ENCODE data around the gene PDE10A.
"Not testable (repeated sequence)": the region's sequence is repeated elsewhere in the genome, so short reads cannot be mapped to it uniquely, and the experiment has no call there.

Gene PDE10A

DNA sequence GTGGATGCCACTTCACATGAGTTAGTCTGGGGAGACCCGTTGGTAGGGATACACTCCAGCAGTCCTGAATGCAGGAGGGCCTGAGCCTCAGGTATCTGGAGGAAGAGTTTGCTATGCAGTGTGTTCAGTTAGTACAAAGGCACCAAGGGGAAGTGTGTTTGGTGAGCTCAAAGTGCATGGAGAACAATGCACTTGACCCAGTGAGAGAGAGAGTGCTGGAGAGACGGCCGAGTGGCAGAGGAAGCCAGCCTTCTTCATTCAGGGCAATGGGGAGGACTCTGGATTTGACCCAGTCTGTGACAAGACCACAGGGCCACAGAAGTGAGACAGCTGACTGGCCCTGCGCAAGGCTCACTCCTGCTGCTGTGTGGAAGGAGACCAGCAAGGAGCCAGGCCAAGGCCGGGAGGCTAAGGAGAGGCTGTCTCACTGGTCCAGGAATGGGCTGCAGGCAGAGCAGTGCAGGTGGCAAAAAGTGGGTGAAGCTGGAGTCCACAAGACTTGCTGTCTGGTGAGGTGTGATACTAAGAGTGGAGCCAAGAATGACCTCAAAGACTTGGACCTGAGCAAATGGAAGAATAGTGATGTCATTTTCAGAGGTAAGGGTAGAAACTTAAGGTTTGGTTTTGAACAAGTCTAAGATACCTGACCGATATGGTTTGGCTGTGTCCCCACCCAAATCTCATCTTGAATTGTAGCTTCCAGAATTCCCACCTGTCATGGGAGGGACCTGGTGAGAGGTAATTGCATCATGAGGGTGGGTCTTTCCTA lies 38.0 kb downstream of the PDE10A start:
- Histone ChIP-seq H3K36me3 (no peaks in the 10 kb centered on the region), H3K27me3 (no peaks in the 10 kb centered on the region), H3K4me1 (no peaks in the 10 kb centered on the region), H3K4me3 (no peak overlapping the region), H3K9me3 (no peaks in the 10 kb centered on the region), H3K27ac (no peak overlapping the region)
- TF ChIP-seq, protein P1, sequence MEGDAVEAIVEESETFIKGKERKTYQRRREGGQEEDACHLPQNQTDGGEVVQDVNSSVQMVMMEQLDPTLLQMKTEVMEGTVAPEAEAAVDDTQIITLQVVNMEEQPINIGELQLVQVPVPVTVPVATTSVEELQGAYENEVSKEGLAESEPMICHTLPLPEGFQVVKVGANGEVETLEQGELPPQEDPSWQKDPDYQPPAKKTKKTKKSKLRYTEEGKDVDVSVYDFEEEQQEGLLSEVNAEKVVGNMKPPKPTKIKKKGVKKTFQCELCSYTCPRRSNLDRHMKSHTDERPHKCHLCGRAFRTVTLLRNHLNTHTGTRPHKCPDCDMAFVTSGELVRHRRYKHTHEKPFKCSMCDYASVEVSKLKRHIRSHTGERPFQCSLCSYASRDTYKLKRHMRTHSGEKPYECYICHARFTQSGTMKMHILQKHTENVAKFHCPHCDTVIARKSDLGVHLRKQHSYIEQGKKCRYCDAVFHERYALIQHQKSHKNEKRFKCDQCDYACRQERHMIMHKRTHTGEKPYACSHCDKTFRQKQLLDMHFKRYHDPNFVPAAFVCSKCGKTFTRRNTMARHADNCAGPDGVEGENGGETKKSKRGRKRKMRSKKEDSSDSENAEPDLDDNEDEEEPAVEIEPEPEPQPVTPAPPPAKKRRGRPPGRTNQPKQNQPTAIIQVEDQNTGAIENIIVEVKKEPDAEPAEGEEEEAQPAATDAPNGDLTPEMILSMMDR (IDR thresholded peaks at IDR 0.05) = no peak
- intact Hi-C loops (cut with DNase I; ENCODE audit: low total_unique reads) = no loop called here
- no peak for DNase-seq

DNA sequence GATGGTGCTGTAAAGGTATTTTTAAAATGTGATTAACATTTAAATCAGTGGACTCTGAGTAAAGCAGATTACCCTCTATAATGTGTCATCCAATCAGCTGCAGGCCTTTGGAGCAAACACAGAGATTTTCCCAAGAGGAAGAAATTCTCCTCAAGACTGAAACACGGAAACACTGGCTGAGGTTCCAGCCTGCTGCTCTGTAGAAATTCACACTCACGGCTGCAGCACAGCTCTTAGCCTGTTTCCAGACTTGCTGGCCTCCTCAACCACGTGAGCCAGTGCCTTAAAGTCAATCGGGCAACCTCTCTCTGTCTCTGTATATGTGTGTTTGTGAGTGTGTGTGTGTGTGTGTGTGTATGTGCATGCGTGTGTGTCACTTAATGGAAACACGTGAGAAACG lies 41.1 kb downstream of the PDE10A start:
- no peak overlapping the region for H3K4me3 ChIP-seq
- no peaks in the 10 kb centered on the region for H3K9me3 ChIP-seq
- intact Hi-C loops (cut with DNase I; ENCODE audit: low total_unique reads) = no loop called here
- no peak for DNase-seq
- no peak overlapping the region for H3K27ac ChIP-seq
- TF ChIP-seq, protein P1 (IDR thresholded peaks at IDR 0.05) = no peak
- no peaks in the 10 kb centered on the region for H3K27me3 ChIP-seq
- H3K36me3 ChIP-seq = no peaks in the 10 kb centered on the region
- no peaks in the 10 kb centered on the region for H3K4me1 ChIP-seq

DNA sequence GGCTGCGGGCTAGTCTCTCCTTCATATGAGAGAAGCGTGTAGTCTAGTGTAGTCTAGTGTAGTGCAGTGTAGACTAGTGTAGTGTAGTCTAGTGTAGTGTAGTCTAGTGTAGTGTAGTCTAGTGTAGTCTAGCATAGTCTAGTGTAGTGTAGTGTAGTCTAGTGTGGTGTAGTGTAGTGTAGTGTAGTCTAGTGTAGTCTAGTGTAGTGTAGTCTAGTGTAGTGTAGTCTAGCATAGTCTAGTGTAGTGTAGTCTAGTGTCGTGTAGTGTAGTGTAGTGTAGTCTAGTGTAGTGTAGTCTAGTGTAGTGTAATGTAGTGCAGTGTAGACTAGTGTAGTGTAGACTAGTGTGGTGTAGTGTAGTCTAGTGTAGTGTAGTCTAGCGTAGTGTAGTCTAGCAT lies 44.1 kb downstream of the PDE10A start:
- intact Hi-C loops (cut with DNase I; ENCODE audit: low total_unique reads); H3K27me3 ChIP-seq; DNase-seq: not testable (repeated sequence)

DNA sequence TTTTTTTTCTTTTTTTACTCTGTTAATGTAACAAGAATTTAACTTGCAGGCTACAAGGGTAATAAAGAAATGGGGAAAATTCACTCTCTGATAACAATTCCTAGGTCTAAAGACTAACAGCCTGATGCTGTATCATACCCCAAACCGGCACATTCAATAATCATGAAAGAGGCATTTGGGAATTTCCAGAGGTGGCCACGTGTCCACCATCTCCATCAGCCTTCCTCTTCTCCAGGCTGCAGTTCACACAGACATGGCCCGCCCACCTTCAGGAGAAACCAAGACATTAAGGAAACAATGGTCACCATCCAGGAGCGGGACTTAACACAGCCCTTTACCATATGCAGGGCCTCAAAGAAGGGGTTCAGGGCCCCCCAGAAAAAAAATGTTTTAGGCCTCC lies 44.8 kb downstream of the PDE10A start:
- TF ChIP-seq, protein P1 (IDR thresholded peaks at IDR 0.05) = no peak
- Histone ChIP-seq H3K36me3 (no peaks in the 10 kb centered on the region), H3K4me1 (peaks cover 0 to 7% (median 0%) of the 10 kb centered on the region in 4 donors), H3K27me3 (no peaks in the 10 kb centered on the region), H3K27ac (no peak overlapping the region), H3K9me3 (no peaks in the 10 kb centered on the region), H3K4me3 (no peak overlapping the region)
- intact Hi-C loops (cut with DNase I; ENCODE audit: low total_unique reads) = no loop called here
- DNase-seq = no peak

More for the DNA sequence above, 44.1 kb downstream of the PDE10A start:
- H3K4me1 ChIP-seq, H3K36me3 ChIP-seq, H3K9me3 ChIP-seq, H3K4me3 ChIP-seq, H3K27ac ChIP-seq: not testable (repeated sequence)

DNA sequence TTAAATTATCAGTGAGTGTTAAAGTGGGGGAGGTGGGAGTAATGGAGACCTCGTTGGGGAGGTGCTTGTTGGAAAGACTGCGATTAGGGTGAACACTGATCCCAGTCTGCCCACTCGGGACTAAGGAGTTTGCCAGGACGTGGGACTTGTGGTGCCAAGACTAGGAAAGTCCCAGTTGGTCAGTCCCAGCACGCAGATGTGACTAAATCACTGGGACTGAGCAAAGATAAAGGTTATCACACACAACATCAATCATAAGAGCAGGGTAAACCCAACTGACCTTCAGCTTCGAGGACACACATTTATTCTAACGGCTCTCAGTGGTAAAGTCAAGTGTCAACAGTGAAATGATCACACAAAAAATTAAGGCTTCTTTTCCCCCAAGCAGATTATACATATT lies 45.5 kb downstream of the PDE10A start:
- TF ChIP-seq, protein P1 (IDR thresholded peaks at IDR 0.05) = no peak
- H3K27ac ChIP-seq = no peak overlapping the region
- no peaks in the 10 kb centered on the region for H3K27me3 ChIP-seq
- H3K4me1 ChIP-seq = peaks cover 0 to 7% (median 0%) of the 10 kb centered on the region in 4 donors
- DNase-seq = no peak
- H3K4me3 ChIP-seq = no peak overlapping the region
- H3K36me3 ChIP-seq = no peaks in the 10 kb centered on the region
- H3K9me3 ChIP-seq = no peaks in the 10 kb centered on the region
- intact Hi-C loops (cut with DNase I; ENCODE audit: low total_unique reads) = no loop called here

DNA sequence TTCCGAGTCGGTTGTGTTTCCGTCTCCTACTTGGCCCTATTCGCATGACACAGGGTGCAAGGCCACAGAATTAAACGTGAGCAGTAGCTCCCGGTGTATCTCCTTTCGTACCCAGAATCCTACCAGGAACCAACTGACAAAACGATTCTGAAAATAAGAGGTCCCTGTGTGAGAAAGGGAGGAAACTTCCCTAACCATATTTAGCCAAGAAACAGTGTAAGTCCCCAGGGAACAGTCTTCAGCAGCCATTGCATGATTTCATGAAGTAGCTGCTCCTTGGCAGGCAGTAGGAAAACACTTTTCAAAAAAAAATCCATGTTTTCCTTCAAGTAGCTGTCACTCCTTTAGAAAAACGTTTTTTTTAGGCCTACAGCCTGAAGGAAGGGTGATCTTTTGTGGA lies 46.9 kb downstream of the PDE10A start:
- peak overlapping the region; percentile 39 to 46 for H3K4me3 ChIP-seq
- no peak for DNase-seq
- H3K27ac ChIP-seq = peak overlapping the region; percentile 42 to 71
- H3K36me3 ChIP-seq = no peaks in the 10 kb centered on the region
- intact Hi-C loops (cut with DNase I; ENCODE audit: low total_unique reads) = no loop called here
- no peaks in the 10 kb centered on the region for H3K27me3 ChIP-seq
- peaks cover 0 to 7% (median 0%) of the 10 kb centered on the region in 4 donors for H3K4me1 ChIP-seq
- TF ChIP-seq, protein P1 (IDR thresholded peaks at IDR 0.05) = no peak
- H3K9me3 ChIP-seq = no peaks in the 10 kb centered on the region

Measured in tibial artery (tissue), 4 donors.